Measurements from ENCODE around the gene GDPD3.

Gene GDPD3

DNA sequence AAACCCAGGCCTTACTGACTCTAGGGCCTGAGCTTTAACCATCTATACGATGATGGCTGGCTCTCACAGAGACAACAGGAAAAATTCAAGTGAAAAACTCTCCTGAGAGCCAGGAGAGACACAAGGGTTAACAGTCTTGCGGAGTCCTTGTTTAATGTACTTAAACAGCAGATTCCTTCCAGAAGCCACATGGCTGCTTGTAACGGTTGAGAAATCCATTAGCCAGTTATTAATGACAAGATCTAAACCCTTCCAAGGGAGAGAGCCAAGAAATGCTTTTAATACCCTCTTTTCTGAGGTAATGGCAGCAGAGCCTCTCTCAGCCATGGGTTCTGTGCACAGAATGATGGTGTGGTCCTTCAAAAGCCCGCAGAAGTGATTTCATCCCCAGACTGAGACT, 53.0 kb downstream of the GDPD3 start:
- Histone ChIP-seq H3K27me3 (ENCODE audit: insufficient read depth, poor library complexity, severe bottlenecking) (no peaks in the 10 kb centered on the region), H3K27ac (replicated peaks) (no peak overlapping the region), H3K4me3 (replicated peaks; ENCODE audit: insufficient read depth, low read length) (no peak overlapping the region)
- TF ChIP-seq GABPA (IDR thresholded peaks at IDR 0.05; ENCODE audit: low read depth) (no peak), POLR2AphosphoS5 (IDR thresholded peaks at IDR 0.05; ENCODE audit: low read depth) (no peak), SPI1 (IDR thresholded peaks at IDR 0.05; ENCODE audit: borderline replicate concordance, low read depth) (no peak)
- DNase-seq (ENCODE audit: low read depth in 1 of 2, low spot score in 1 of 2): no peak

DNA sequence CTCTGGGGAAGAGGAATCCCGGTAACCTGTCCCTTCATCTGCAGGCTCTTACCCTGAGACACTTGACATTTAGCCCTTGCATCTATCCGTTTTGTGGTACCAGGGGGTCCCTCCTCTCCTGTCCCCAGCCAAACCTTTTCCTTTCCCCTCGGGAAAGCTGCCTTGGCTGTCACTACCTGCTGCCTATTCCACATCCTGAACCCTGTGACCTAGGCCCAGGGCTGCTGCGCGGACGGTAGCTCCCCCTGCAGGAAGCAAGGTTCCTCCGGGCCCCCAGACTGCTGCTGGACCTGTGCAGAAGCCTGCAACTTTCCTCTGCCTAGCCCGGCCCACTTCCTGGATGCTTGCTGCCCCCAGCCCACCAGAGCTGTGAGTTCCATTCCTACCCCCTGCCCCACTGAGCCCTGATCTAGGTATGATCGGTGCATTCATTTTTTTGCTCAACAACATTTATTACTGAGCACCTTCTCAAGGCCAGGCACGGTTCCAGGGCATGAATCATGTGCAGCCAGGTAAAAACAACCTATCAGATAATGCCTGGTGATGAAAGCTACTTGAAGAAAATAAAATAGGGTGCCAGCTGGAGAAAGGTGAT, 58.3 kb downstream of the GDPD3 start:
- DNase-seq (ENCODE audit: low read depth in 1 of 2, low spot score in 1 of 2): peak in 1 of 2 experiments; percentile 61
- Histone ChIP-seq H3K27ac (replicated peaks) (no peak overlapping the region), H3K27me3 (ENCODE audit: insufficient read depth, poor library complexity, severe bottlenecking) (no peaks in the 10 kb centered on the region), H3K4me3 (replicated peaks; ENCODE audit: insufficient read depth, low read length) (no peak overlapping the region)
- TF ChIP-seq, protein P1, sequence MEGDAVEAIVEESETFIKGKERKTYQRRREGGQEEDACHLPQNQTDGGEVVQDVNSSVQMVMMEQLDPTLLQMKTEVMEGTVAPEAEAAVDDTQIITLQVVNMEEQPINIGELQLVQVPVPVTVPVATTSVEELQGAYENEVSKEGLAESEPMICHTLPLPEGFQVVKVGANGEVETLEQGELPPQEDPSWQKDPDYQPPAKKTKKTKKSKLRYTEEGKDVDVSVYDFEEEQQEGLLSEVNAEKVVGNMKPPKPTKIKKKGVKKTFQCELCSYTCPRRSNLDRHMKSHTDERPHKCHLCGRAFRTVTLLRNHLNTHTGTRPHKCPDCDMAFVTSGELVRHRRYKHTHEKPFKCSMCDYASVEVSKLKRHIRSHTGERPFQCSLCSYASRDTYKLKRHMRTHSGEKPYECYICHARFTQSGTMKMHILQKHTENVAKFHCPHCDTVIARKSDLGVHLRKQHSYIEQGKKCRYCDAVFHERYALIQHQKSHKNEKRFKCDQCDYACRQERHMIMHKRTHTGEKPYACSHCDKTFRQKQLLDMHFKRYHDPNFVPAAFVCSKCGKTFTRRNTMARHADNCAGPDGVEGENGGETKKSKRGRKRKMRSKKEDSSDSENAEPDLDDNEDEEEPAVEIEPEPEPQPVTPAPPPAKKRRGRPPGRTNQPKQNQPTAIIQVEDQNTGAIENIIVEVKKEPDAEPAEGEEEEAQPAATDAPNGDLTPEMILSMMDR (IDR thresholded peaks at IDR 0.05; ENCODE audit: insufficient read depth, low read length): peak; percentile 71
- no peak for TF ChIP-seq REST (IDR thresholded peaks at IDR 0.05; ENCODE audit: insufficient replicate concordance, low read depth)
- TF ChIP-seq SPI1 (IDR thresholded peaks at IDR 0.05; ENCODE audit: borderline replicate concordance, low read depth): no peak

Measured in HL-60 (cell line).